HepG2 (cell line): Measurements from ENCODE around the gene NCOA4. TPM values are rescaled to one million over a fixed set of nuclear protein-coding genes. Genes with fewer than 3 reads are reported as not detected.

Experiments
- ATAD3A ChIP-seq: sonication (generic); formaldehyde crosslinking; IDR thresholded peaks from 2 replicates; pipeline ENCODE4 v1.4.0; 2020; ENCODE audit warnings: missing genetic modification reagents
- CAMTA2 ChIP-seq: sonication (generic); formaldehyde crosslinking; IDR thresholded peaks from 2 replicates; pipeline ENCODE4 v1.4.0; 2020; ENCODE audit warnings: mild to moderate bottlenecking, missing genetic modification reagents, borderline replicate concordance
- ERF ChIP-seq: IDR thresholded peaks from 2 replicates; pipeline ENCODE4 v1.6.1; 2018; ENCODE audit warnings: missing biosample characterization, missing genetic modification reagents
- FOXA3 ChIP-seq: IDR thresholded peaks from 2 replicates; pipeline ENCODE4 v1.6.1; 2016; ENCODE audit warnings: missing genetic modification reagents, missing compliant biosample characterization
- PRDM4 ChIP-seq: sonication (generic); formaldehyde crosslinking; IDR thresholded peaks from 2 replicates; pipeline ENCODE4 v1.9.0; 2021; ENCODE audit warnings: missing genetic modification reagents, borderline replicate concordance
- RELA ChIP-seq: sonication (generic); formaldehyde crosslinking; IDR thresholded peaks from 2 replicates; pipeline ENCODE4 v1.4.0; 2020; ENCODE audit warnings: missing genetic modification reagents
- SNAPC4 ChIP-seq: sonication (generic); formaldehyde crosslinking; IDR thresholded peaks from 2 replicates; pipeline ENCODE4 v1.4.0; 2020; ENCODE audit warnings: mild to moderate bottlenecking, missing genetic modification reagents
- ZHX2 ChIP-seq, 2 experiments: sonication (generic) in 1 of 2; formaldehyde crosslinking in 1 of 2; IDR thresholded peaks; 2 replicates each; pipeline versions ENCODE4 v1.6.1 to v1.9.0; 2014 to 2022; ENCODE audit warnings: antibody characterized with exemption in 1 of 2, borderline replicate concordance in 1 of 2, inconsistent platforms in 1 of 2, low read depth in 1 of 2, missing genetic modification reagents in 1 of 2
- ZNF234 ChIP-seq: sonication (generic); formaldehyde crosslinking; conservative IDR thresholded peaks from 2 replicates; pipeline ENCODE4 v1.5.1; 2020; ENCODE audit warnings: mild to moderate bottlenecking, missing genetic modification reagents
- ZNF770 ChIP-seq: sonication (generic); formaldehyde crosslinking; IDR thresholded peaks from 2 replicates; pipeline ENCODE4 v1.5.0; 2020; ENCODE audit warnings: mild to moderate bottlenecking, missing genetic modification reagents
- polyA plus RNA-seq, 8 experiments: library from polyadenylated mRNA; depleted of rRNA in 3 of 8; stranded (reverse) in 7 of 8; unstranded in 1 of 8; fragments of >200 nt; fragmentation: Illumina TruSeq in 4 of 8; extraction: Trizol in 4 of 8; gene quantifications; 2 replicates each; pipeline versions ENCODE4 v1.2.1 to v1.2.3, GENCODE V29; 2011 to 2016; ENCODE audit warnings: low read depth in 4 of 8, missing spikeins in 1 of 8, mixed read lengths in 1 of 8; ENCODE audit not compliant: insufficient read depth in 1 of 8
- total RNA-seq, 5 experiments: library from RNA; depleted of rRNA; stranded (reverse); fragments of >200 nt; fragmentation: Illumina TruSeq; extraction: Trizol; gene quantifications; 2 replicates each; pipeline ENCODE4 v1.2.3, GENCODE V29; 2016; ENCODE audit warnings: low read depth in 1 of 5

NCOA4 gene
- total and polyA plus RNA-seq, 2 of the 13 experiments (the other 11 are each of a cell fraction or from before 2014, with no cell fraction given) = 306 to 400 TPM

- TF ChIP-seq PRDM4 (CRISPR knock-in tag) (no peak), SNAPC4 (CRISPR knock-in tag) (0 out of 2 replicates have a peak, but pooled peaks have one; percentile 38), ERF (CRISPR knock-in tag) (peak; percentile 95), ATAD3A (CRISPR knock-in tag) (no peak), CAMTA2 (CRISPR knock-in tag) (no peak), FOXA3 (CRISPR knock-in tag) (peak; percentile 61), ZNF234 (no peak), ZNF770 (CRISPR knock-in tag) (peak; percentile 78), RELA (CRISPR knock-in tag) (peak; percentile 66; the same call in 1 of the 2 replicates), ZHX2 (IDR thresholded peaks at IDR 0.05; ENCODE audit: low read depth) (peak; percentile 52; the same call in 1 of the 2 replicates), ZHX2 (CRISPR knock-in tag; IDR thresholded peaks at IDR 0.05; ENCODE audit: borderline replicate concordance) (peak; percentile 61; the same call in 1 of the 2 replicates)
These were observed 7.3 kb downstream of the NCOA4 start (continued) for GRCh38 chr10:46022978-46023702.
